Kidney (tissue), 14 donors: ENCODE results near the gene MARCO. TPM values are rescaled to one million over a fixed set of nuclear protein-coding genes. Genes with fewer than 3 reads are reported as not detected.

Experiments used
- DNase-seq, 5 donors: peaks; one replicate each; pipeline ENCODE4 v3.0.0-alpha.2; 2013 to 2020
- FAIRE-seq: peaks from 2 replicates; lab custom pipeline; 2012; peaks lifted over from hg19 to GRCh38; lab: Jason Lieb, UNC
- H3K27ac ChIP-seq, 2 donors: one replicate each; pipeline ENCODE4 v1.7.0; 2013; ENCODE audit warnings: low read depth in 2 of 2, low read length in 2 of 2, inconsistent platforms in 1 of 2
- H3K27me3 ChIP-seq: one replicate; pipeline ENCODE4 v1.7.1; 2013; ENCODE audit warnings: low read length, inconsistent platforms; ENCODE audit not compliant: control insufficient read depth, insufficient read depth
- H3K36me3 ChIP-seq, 3 donors: one replicate each; pipeline versions ENCODE4 v1.7.0 to v1.7.1; 2013; ENCODE audit warnings: low read length in 3 of 3, control low read depth in 1 of 3, inconsistent platforms in 1 of 3; ENCODE audit not compliant: insufficient read depth in 3 of 3, control insufficient read depth in 2 of 3
- H3K4me1 ChIP-seq, 3 donors: one replicate each; pipeline versions ENCODE4 v1.7.0 to v1.7.1; 2013; ENCODE audit warnings: low read length in 3 of 3, inconsistent platforms in 1 of 3, low read depth in 1 of 3; ENCODE audit not compliant: control insufficient read depth in 2 of 3, insufficient read depth in 2 of 3
- H3K4me3 ChIP-seq, 3 donors: one replicate each; pipeline versions ENCODE4 v1.7.0 to v1.8.1; 2013; ENCODE audit warnings: low read length in 3 of 3, control low read depth in 1 of 3, inconsistent platforms in 1 of 3
- H3K9ac ChIP-seq, 3 donors: one replicate each; pipeline versions ENCODE4 v1.7.0 to v1.7.1; 2013; ENCODE audit warnings: low read length in 3 of 3, control low read depth in 1 of 3, inconsistent platforms in 1 of 3
- H3K9me3 ChIP-seq, 3 donors: one replicate each; pipeline versions ENCODE4 v1.7.0 to v1.7.1; 2013; ENCODE audit warnings: low read length in 3 of 3, control low read depth in 1 of 3, inconsistent platforms in 1 of 3; ENCODE audit not compliant: control insufficient read depth in 2 of 3, insufficient read depth in 1 of 3
- intact Hi-C: fragments of 100-400 bp; cut with DNase I; formaldehyde crosslinking; loops from one replicate; pipeline ENCODE4 v1.11.1; 2022
- polyA plus RNA-seq: library from polyadenylated mRNA; stranded (reverse); fragments of 350-450 nt; fragmentation: Illumina TruSeq; extraction: RNeasy Lipid Tissue Mini Kit (QIAGEN cat#74804); gene quantifications from one replicate; pipeline ENCODE4 v1.2.3, GENCODE V29; 2014; ENCODE audit warnings: low read depth, low replicate concordance; ENCODE audit not compliant: insufficient read depth
- total RNA-seq: library from RNA; stranded (reverse); fragmentation: NEBNext Ultra II Directional; extraction: Animal tissue kit (Norgen Biotek cat#: 25700); gene quantifications from one replicate; pipeline ENCODE4 v1.2.1, GENCODE V29; 2021
- TF ChIP-seq, protein P1 (sequence below): IDR thresholded peaks from 3 replicates; pipeline ENCODE4 v1.5.1; 2012; ENCODE audit warnings: mild to moderate bottlenecking, moderate library complexity, borderline replicate concordance; ENCODE audit not compliant: insufficient read depth; ENCODE audit errors: extremely low read depth
- donor health status: control.
- donor health status: control.
- donor health status: control.
- donor health status: control.
- donor health status: control.
- donor health status: DM: yes; HTN: yes; CAD: no.
- donor health status: Normal renal cell carcinoma (clear cell type).

Gene MARCO
- total and polyA plus RNA-seq, 2 donors from 2014 or later: 0.65 to 4.6 TPM

DNA sequence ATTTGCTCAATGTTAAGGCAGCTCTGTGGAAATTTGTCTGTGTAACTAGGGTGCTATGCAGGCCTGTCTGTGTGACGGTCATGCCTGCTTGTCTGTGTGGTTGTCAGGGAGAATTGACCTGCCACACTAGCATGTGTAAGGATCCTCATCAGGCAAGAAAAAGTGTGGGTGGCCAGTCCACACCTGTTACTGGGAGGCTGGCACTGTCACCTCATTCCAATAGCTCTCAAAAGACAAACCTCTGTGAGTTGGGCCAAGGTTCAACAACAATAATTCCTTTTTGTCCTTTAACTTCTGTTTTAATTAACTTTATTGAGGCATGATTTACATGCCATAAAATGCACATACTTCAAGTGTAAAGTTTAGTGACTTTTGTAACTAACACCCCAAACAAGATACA lies 4.2 kb upstream of the MARCO start:
- H3K4me1 ChIP-seq: no peaks in the 10 kb centered on the region
- no peaks in the 10 kb centered on the region for H3K36me3 ChIP-seq
- no peak overlapping the region for H3K27ac ChIP-seq
- DNase-seq (no peak), FAIRE-seq (no peak)
- H3K9me3 ChIP-seq: peaks cover 0 to 11% (median 1%) of the 10 kb centered on the region in 3 donors
- intact Hi-C loops: no loop called here
- H3K4me3 ChIP-seq: no peak overlapping the region
- H3K27me3 ChIP-seq: no peaks in the 10 kb centered on the region
- TF ChIP-seq, protein P1, sequence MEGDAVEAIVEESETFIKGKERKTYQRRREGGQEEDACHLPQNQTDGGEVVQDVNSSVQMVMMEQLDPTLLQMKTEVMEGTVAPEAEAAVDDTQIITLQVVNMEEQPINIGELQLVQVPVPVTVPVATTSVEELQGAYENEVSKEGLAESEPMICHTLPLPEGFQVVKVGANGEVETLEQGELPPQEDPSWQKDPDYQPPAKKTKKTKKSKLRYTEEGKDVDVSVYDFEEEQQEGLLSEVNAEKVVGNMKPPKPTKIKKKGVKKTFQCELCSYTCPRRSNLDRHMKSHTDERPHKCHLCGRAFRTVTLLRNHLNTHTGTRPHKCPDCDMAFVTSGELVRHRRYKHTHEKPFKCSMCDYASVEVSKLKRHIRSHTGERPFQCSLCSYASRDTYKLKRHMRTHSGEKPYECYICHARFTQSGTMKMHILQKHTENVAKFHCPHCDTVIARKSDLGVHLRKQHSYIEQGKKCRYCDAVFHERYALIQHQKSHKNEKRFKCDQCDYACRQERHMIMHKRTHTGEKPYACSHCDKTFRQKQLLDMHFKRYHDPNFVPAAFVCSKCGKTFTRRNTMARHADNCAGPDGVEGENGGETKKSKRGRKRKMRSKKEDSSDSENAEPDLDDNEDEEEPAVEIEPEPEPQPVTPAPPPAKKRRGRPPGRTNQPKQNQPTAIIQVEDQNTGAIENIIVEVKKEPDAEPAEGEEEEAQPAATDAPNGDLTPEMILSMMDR: no peak
- no peak overlapping the region for H3K9ac ChIP-seq

DNA sequence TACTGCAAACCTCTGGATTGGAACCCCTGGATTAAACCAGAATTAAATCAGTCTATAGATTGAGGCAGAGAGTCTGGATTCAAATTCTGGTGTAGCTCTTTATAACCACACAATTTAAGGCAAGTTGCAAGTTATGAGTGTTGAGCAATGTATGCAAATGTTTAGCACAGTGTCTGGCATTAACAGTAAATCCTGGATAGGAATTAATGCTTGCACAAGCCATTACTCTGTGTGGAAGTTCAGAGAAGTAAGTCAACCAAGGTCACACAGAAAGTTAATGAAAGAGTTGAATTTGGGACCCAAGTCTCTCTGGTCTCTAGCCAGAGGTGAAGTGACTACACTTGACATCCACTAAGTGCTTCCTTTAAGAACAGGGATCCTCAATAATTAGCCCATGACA lies 2.0 kb upstream of the MARCO start:
- DNase-seq (no peak), FAIRE-seq (no peak)
- intact Hi-C loops: no loop called here
- Histone ChIP-seq H3K36me3 (no peaks in the 10 kb centered on the region), H3K9me3 (no peaks in the 10 kb centered on the region), H3K4me3 (no peak overlapping the region), H3K27ac (no peak overlapping the region), H3K27me3 (no peaks in the 10 kb centered on the region), H3K4me1 (no peaks in the 10 kb centered on the region), H3K9ac (no peak overlapping the region)
- TF ChIP-seq, protein P1: no peak

DNA sequence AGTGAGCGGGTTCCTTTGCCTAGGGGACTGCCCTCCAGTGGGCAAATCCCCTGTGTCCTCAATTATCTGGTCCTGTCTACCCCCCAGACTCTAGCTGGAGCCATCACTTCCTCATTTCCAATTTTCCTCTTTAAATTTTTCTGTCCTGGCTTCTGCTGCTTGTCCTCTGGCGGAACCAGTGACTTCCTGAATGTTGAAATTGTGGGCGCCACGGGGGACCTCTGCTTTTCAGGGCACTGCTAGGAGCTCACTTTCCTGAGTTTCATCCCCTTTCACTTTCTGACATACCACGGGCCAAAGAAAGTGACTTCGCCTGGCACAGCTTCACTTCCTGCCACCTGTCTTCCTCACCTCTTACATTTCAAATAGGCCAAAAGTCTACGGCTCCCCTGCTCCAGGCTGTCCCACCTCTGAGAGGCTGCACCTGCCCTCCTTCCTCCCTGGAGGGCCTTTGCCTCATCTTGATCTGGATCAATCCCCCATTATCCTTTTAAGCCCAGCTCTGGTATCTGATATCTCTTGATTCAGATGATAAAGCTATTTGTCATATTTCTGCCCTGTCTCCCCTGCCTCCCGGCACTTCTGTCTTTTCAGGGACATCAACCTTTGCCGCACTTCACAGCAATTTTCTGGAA lies 1.4 kb upstream of the MARCO start:
- H3K27me3 ChIP-seq: no peaks in the 10 kb centered on the region
- no peak overlapping the region for H3K4me3 ChIP-seq
- intact Hi-C loops: no loop called here
- no peak overlapping the region for H3K9ac ChIP-seq
- H3K9me3 ChIP-seq: no peaks in the 10 kb centered on the region
- no peak overlapping the region for H3K27ac ChIP-seq
- H3K4me1 ChIP-seq: no peaks in the 10 kb centered on the region
- no peak for FAIRE-seq
- peak in 1 of 5 donors; percentile 2 for DNase-seq
- TF ChIP-seq, protein P1: no peak
- H3K36me3 ChIP-seq: no peaks in the 10 kb centered on the region

DNA sequence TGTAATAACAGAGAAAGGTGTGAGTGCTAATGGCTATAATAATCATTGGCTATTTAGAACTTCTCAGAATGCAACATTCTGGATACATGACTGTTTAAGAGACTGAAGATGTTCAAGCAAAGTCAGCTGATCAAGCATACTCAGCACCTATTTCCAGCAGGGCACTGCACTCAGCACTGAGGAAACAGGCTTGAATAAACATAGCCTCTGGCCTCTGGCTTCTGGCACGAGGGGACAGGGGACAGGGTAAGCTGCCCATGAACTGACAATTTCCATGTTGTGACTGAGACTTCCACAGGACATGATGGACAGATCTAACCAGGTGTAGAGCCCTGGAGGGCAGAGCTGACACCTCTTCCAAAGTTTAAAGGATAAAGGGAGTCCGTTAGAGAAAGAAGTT lies 1.3 kb downstream of the MARCO start:
- intact Hi-C loops: no loop called here
- Histone ChIP-seq H3K27me3 (no peaks in the 10 kb centered on the region), H3K9me3 (no peaks in the 10 kb centered on the region), H3K27ac (no peak overlapping the region), H3K36me3 (no peaks in the 10 kb centered on the region), H3K4me1 (no peaks in the 10 kb centered on the region), H3K9ac (no peak overlapping the region), H3K4me3 (no peak overlapping the region)
- TF ChIP-seq, protein P1: no peak
- no peak for FAIRE-seq
- DNase-seq: no peak
